HUES64 (cell line): ENCODE data around the gene PIEZO2.

Experiments
- H3K27ac ChIP-seq: 2 replicates; pipeline ENCODE4 v1.7.0; 2013; ENCODE audit warnings: low read depth, low read length, inconsistent platforms
- H3K27me3 ChIP-seq: 2 replicates; pipeline ENCODE4 v1.6.1; 2013; ENCODE audit warnings: mild to moderate bottlenecking, low read length; ENCODE audit not compliant: insufficient read depth
- H3K36me3 ChIP-seq: 2 replicates; pipeline ENCODE4 v1.6.1; 2013; ENCODE audit warnings: mild to moderate bottlenecking, low read length; ENCODE audit not compliant: insufficient read depth
- H3K4me1 ChIP-seq: 2 replicates; pipeline ENCODE4 v1.6.1; 2013; ENCODE audit warnings: mild to moderate bottlenecking, low read length, moderate library complexity; ENCODE audit not compliant: insufficient read depth
- H3K4me3 ChIP-seq: 2 replicates; pipeline ENCODE4 v1.5.1; 2013; ENCODE audit warnings: mild to moderate bottlenecking, low read length, moderate library complexity
- H3K9ac ChIP-seq: 2 replicates; pipeline ENCODE4 v1.6.1; 2013; ENCODE audit warnings: mild to moderate bottlenecking, low read depth, low read length
- H3K9me3 ChIP-seq: 2 replicates; pipeline ENCODE4 v1.6.1; 2013; ENCODE audit warnings: low read depth, low read length; ENCODE audit not compliant: insufficient read depth
- WGBS: fragments of 150-250, 120-280 bp; methylation state at CpG from one replicate; pipeline ENCODE4 v1.1.7; 2013; ENCODE audit warnings: missing lambda C conversion rate; 5-methylcytosine and 5-hydroxymethylcytosine counted together

Gene PIEZO2

GRCh38 chr18:10689236-10690034 is 459.9 kb downstream of the PIEZO2 start:
- Histone ChIP-seq H3K36me3 (no peaks in the 10 kb centered on the region), H3K9me3 (no peaks in the 10 kb centered on the region), H3K9ac (no peak overlapping the region), H3K27me3 (no peaks in the 10 kb centered on the region), H3K4me3 (no peak overlapping the region), H3K4me1 (no peaks in the 10 kb centered on the region), H3K27ac (no peak overlapping the region)
- WGBS: 91% methylated on average over 10 of the region's 12 CpGs

- Histone ChIP-seq H3K4me1 (no peaks in the 10 kb centered on the region), H3K9me3 (no peaks in the 10 kb centered on the region), H3K9ac (no peak overlapping the region), H3K27me3 (no peaks in the 10 kb centered on the region), H3K36me3 (no peaks in the 10 kb centered on the region), H3K4me3 (no peak overlapping the region), H3K27ac (no peak overlapping the region)
- 95% methylated on average over 3 of the region's 4 CpGs for WGBS
Observed at GRCh38 chr18:10688766-10689165, 460.6 kb downstream of the PIEZO2 start.

- no peaks in the 10 kb centered on the region for H3K9me3 ChIP-seq
- no peaks in the 10 kb centered on the region for H3K36me3 ChIP-seq
- 82% methylated on average over 8 of the region's 8 CpGs for WGBS
- H3K27ac ChIP-seq: no peak overlapping the region
- H3K27me3 ChIP-seq: no peaks in the 10 kb centered on the region
- no peaks in the 10 kb centered on the region for H3K4me1 ChIP-seq
- H3K9ac ChIP-seq: no peak overlapping the region
- no peak overlapping the region for H3K4me3 ChIP-seq
Observed at GRCh38 chr18:10687161-10687925, 462.0 kb downstream of the PIEZO2 start.

- no peaks in the 10 kb centered on the region for H3K36me3 ChIP-seq
- H3K27ac ChIP-seq: no peak overlapping the region
- H3K27me3 ChIP-seq: no peaks in the 10 kb centered on the region
- no peak overlapping the region for H3K4me3 ChIP-seq
- H3K4me1 ChIP-seq: no peaks in the 10 kb centered on the region
- 0% methylated on average over 1 of the region's 1 CpG for WGBS
- H3K9me3 ChIP-seq: no peaks in the 10 kb centered on the region
- no peak overlapping the region for H3K9ac ChIP-seq
Observed at GRCh38 chr18:10686308-10686707, 463.1 kb downstream of the PIEZO2 start.

GRCh38 chr18:10685484-10685883 is 463.9 kb downstream of the PIEZO2 start:
- Histone ChIP-seq H3K9ac (no peak overlapping the region), H3K9me3 (no peaks in the 10 kb centered on the region), H3K36me3 (no peaks in the 10 kb centered on the region), H3K4me1 (no peaks in the 10 kb centered on the region), H3K27ac (no peak overlapping the region), H3K4me3 (no peak overlapping the region), H3K27me3 (no peaks in the 10 kb centered on the region)
- WGBS: 88% methylated on average over 15 of the region's 15 CpGs

- Histone ChIP-seq H3K36me3 (no peaks in the 10 kb centered on the region), H3K9me3 (no peaks in the 10 kb centered on the region), H3K9ac (no peak overlapping the region), H3K27me3 (no peaks in the 10 kb centered on the region), H3K4me1 (no peaks in the 10 kb centered on the region), H3K4me3 (no peak overlapping the region), H3K27ac (no peak overlapping the region)
- WGBS: 90% methylated on average over 5 of the region's 7 CpGs
Observed at GRCh38 chr18:10682368-10682714, 467.0 kb downstream of the PIEZO2 start.

GRCh38 chr18:10681581-10682367 is 467.6 kb downstream of the PIEZO2 start:
- 90% methylated on average over 12 of the region's 12 CpGs for WGBS
- Histone ChIP-seq H3K36me3 (no peaks in the 10 kb centered on the region), H3K27me3 (no peaks in the 10 kb centered on the region), H3K9me3 (no peaks in the 10 kb centered on the region), H3K9ac (no peak overlapping the region), H3K4me1 (no peaks in the 10 kb centered on the region), H3K27ac (no peak overlapping the region), H3K4me3 (no peak overlapping the region)

- Histone ChIP-seq H3K27me3 (no peaks in the 10 kb centered on the region), H3K4me1 (no peaks in the 10 kb centered on the region), H3K36me3 (no peaks in the 10 kb centered on the region), H3K4me3 (no peak overlapping the region), H3K9me3 (no peaks in the 10 kb centered on the region), H3K9ac (no peak overlapping the region), H3K27ac (no peak overlapping the region)
Observed at GRCh38 chr18:10680271-10680596, 469.1 kb downstream of the PIEZO2 start.

GRCh38 chr18:10679557-10680270 is 469.7 kb downstream of the PIEZO2 start:
- WGBS: 97% methylated on average over 3 of the region's 3 CpGs
- H3K36me3 ChIP-seq: no peaks in the 10 kb centered on the region
- H3K27ac ChIP-seq: no peak overlapping the region
- H3K4me1 ChIP-seq: no peaks in the 10 kb centered on the region
- H3K9me3 ChIP-seq: no peaks in the 10 kb centered on the region
- no peaks in the 10 kb centered on the region for H3K27me3 ChIP-seq
- no peak overlapping the region for H3K9ac ChIP-seq
- no peak overlapping the region for H3K4me3 ChIP-seq

GRCh38 chr18:10671441-10671840 is 477.9 kb downstream of the PIEZO2 start:
- no peaks in the 10 kb centered on the region for H3K27me3 ChIP-seq
- no peak overlapping the region for H3K4me3 ChIP-seq
- no peak overlapping the region for H3K27ac ChIP-seq
- H3K9me3 ChIP-seq: no peaks in the 10 kb centered on the region
- H3K36me3 ChIP-seq: no peaks in the 10 kb centered on the region
- no peaks in the 10 kb centered on the region for H3K4me1 ChIP-seq
- 95% methylated on average over 4 of the region's 4 CpGs for WGBS
- no peak overlapping the region for H3K9ac ChIP-seq

GRCh38 chr18:10670856-10671255 is 478.5 kb downstream of the PIEZO2 start:
- WGBS: 91% methylated on average over 5 of the region's 5 CpGs

More at GRCh38 chr18:10670856-10671255, 478.5 kb downstream of the PIEZO2 start:
- H3K9me3 ChIP-seq: no peaks in the 10 kb centered on the region
- H3K27ac ChIP-seq: no peak overlapping the region
- H3K27me3 ChIP-seq: no peaks in the 10 kb centered on the region
- no peaks in the 10 kb centered on the region for H3K36me3 ChIP-seq
- H3K9ac ChIP-seq: no peak overlapping the region
- no peaks in the 10 kb centered on the region for H3K4me1 ChIP-seq
- no peak overlapping the region for H3K4me3 ChIP-seq
